GM23338 (cell line): ENCODE results near the gene TCF7L1. TPM values are rescaled to one million over a fixed set of nuclear protein-coding genes. Genes with fewer than 3 reads are reported as not detected.

Experiments used
- ATAC-seq: fragments of 200-7000 bp; cut with Tn5 transposase; 3 replicates; pipeline ENCODE4 v1.9.1; 2020
- DNase-seq: peaks from one replicate; pipeline ENCODE4 v3.0.0-alpha.2; 2015; ENCODE audit warnings: low spot score
- H2AFZ ChIP-seq: fragments of 200-600 bp; sonication (generic); 2 replicates; pipeline ENCODE4 v1.8.0; 2016; ENCODE audit warnings: antibody characterized with exemption, mild to moderate bottlenecking, moderate library complexity
- H3F3A ChIP-seq: fragments of 200-600 bp; sonication (generic); replicated peaks from 2 replicates; pipeline ENCODE4 v1.8.0; 2017; ENCODE audit warnings: antibody characterized with exemption, mixed run types, low read depth
- H3K27ac ChIP-seq: fragments of 200-600 bp; sonication (generic); 2 replicates; pipeline ENCODE4 v1.6.1; 2016; ENCODE audit warnings: low read depth
- H3K27me3 ChIP-seq: fragments of 200-600 bp; sonication (generic); 2 replicates; pipeline ENCODE4 v1.8.0; 2016; ENCODE audit warnings: mild to moderate bottlenecking, mixed run types, moderate library complexity; ENCODE audit not compliant: insufficient read depth
- H3K36me3 ChIP-seq: fragments of 200-600 bp; sonication (generic); 2 replicates; pipeline ENCODE4 v1.8.0; 2016; ENCODE audit warnings: mild to moderate bottlenecking; ENCODE audit not compliant: insufficient read depth
- H3K4me1 ChIP-seq: fragments of 200-600 bp; sonication (generic); 2 replicates; pipeline ENCODE4 v1.8.0; 2016; ENCODE audit warnings: mild to moderate bottlenecking, moderate library complexity; ENCODE audit not compliant: insufficient read depth
- H3K4me2 ChIP-seq: fragments of 200-600 bp; sonication (generic); 2 replicates; pipeline ENCODE4 v1.7.1; 2017; ENCODE audit warnings: mixed run types
- H3K4me3 ChIP-seq: fragments of 200-600 bp; sonication (generic); 2 replicates; pipeline ENCODE4 v1.6.1; 2016; ENCODE audit warnings: mixed run types
- H3K79me2 ChIP-seq: fragments of 200-600 bp; sonication (generic); replicated peaks from 2 replicates; pipeline ENCODE4 v1.8.0; 2017; ENCODE audit warnings: mild to moderate bottlenecking; ENCODE audit not compliant: insufficient read depth
- H3K9me2 ChIP-seq: fragments of 200-600 bp; sonication (generic); 2 replicates; pipeline ENCODE4 v1.8.0; 2017; ENCODE audit not compliant: insufficient read depth
- H4K20me1 ChIP-seq: fragments of 200-600 bp; sonication (generic); replicated peaks from 2 replicates; pipeline ENCODE4 v1.8.0; 2017; ENCODE audit warnings: mild to moderate bottlenecking; ENCODE audit not compliant: insufficient read depth
- H3K27ac Mint-ChIP-seq: 2 replicates; pipeline ENCODE4 v1.8.0; 2020; ENCODE audit warnings: inconsistent platforms, mild to moderate bottlenecking, moderate library complexity, mixed read lengths
- H3K27me3 Mint-ChIP-seq: 3 replicates; pipeline ENCODE4 v1.8.0; 2022; ENCODE audit warnings: low read depth, mild to moderate bottlenecking, moderate library complexity, mixed read lengths, inconsistent platforms; ENCODE audit not compliant: insufficient read depth, poor library complexity
- H3K36me3 Mint-ChIP-seq: 3 replicates; pipeline ENCODE4 v1.8.0; 2021; ENCODE audit warnings: low read depth, mild to moderate bottlenecking, inconsistent platforms, moderate library complexity, mixed read lengths
- H3K4me1 Mint-ChIP-seq: 3 replicates; pipeline ENCODE4 v1.8.0; 2020; ENCODE audit warnings: mild to moderate bottlenecking, inconsistent platforms, mixed read lengths
- H3K4me3 Mint-ChIP-seq: 3 replicates; pipeline ENCODE4 v1.8.0; 2021; ENCODE audit warnings: moderate library complexity, mild to moderate bottlenecking, inconsistent platforms, mixed read lengths
- H3K9me3 Mint-ChIP-seq: 3 replicates; pipeline ENCODE4 v1.8.0; 2020; ENCODE audit warnings: moderate library complexity, mild to moderate bottlenecking, inconsistent platforms, mixed read lengths
- CREB1 ChIP-seq: fragments of 250-450 bp; sonication (Bioruptor Pico); IDR thresholded peaks from 2 replicates; pipeline ENCODE4 v1.5.0; 2020; ENCODE audit warnings: low read depth, mild to moderate bottlenecking, moderate library complexity
- EZH2 ChIP-seq: fragments of 200-600 bp; sonication (generic); IDR thresholded peaks from one replicate; pipeline ENCODE4 v1.8.0; 2017; ENCODE audit warnings: antibody characterized with exemption, mild to moderate bottlenecking, low read depth; ENCODE audit not compliant: unreplicated experiment
- EZH2phosphoT487 ChIP-seq: fragments of 200-600 bp; sonication (generic); IDR thresholded peaks from one replicate; pipeline ENCODE4 v1.8.1; 2018; ENCODE audit warnings: antibody characterized with exemption; ENCODE audit not compliant: unreplicated experiment
- JUNB ChIP-seq: IDR thresholded peaks from one replicate; pipeline ENCODE4 v1.6.1; 2016; ENCODE audit warnings: antibody characterized with exemption; ENCODE audit not compliant: unreplicated experiment
- NANOG ChIP-seq: IDR thresholded peaks from 2 replicates; pipeline ENCODE4 v1.6.1; 2016; ENCODE audit warnings: antibody characterized with exemption, borderline replicate concordance
- POLR2AphosphoS5 ChIP-seq: IDR thresholded peaks from 2 replicates; pipeline ENCODE4 v1.6.1; 2016; ENCODE audit warnings: antibody characterized with exemption, low read depth
- STAT1 ChIP-seq: IDR thresholded peaks from one replicate; pipeline ENCODE4 v1.6.1; 2016; ENCODE audit warnings: antibody characterized with exemption; ENCODE audit not compliant: unreplicated experiment
- ZNF114 ChIP-seq: fragments of 250-450 bp; sonication (Bioruptor Pico); IDR thresholded peaks from 2 replicates; pipeline ENCODE4 v1.5.0; 2020; ENCODE audit warnings: mild to moderate bottlenecking, moderate library complexity
- ZNF331 ChIP-seq: fragments of 250-450 bp; sonication (Bioruptor Pico); IDR thresholded peaks from 2 replicates; pipeline ENCODE4 v1.5.0; 2020; ENCODE audit warnings: low read depth, mild to moderate bottlenecking, moderate library complexity
- ZNF462 ChIP-seq: fragments of 250-450 bp; sonication (Bioruptor Pico); IDR thresholded peaks from 2 replicates; pipeline ENCODE4 v1.5.0; 2020; ENCODE audit warnings: mild to moderate bottlenecking, moderate library complexity
- polyA plus RNA-seq: library from polyadenylated mRNA; unstranded; fragments of >200 nt; fragmentation: Nextera tagmentation; extraction: Ambion mirVana; gene quantifications from 2 replicates; pipeline ENCODE4 v1.2.1, GENCODE V29; 2016
- total RNA-seq: library from RNA; depleted of rRNA; stranded (reverse); fragments of >200 nt; shearing (Covaris generic); gene quantifications from 2 replicates; pipeline ENCODE4 v1.2.3, GENCODE V29; 2014
- TF ChIP-seq, protein P1 (sequence below): IDR thresholded peaks from one replicate; pipeline ENCODE4 v1.6.1; 2018; ENCODE audit warnings: antibody characterized with exemption; ENCODE audit not compliant: unreplicated experiment
- TF ChIP-seq, protein P2 (sequence below): IDR thresholded peaks from 2 replicates; pipeline ENCODE4 v1.6.1; 2016; ENCODE audit warnings: antibody characterized with exemption
- TF ChIP-seq, protein P3 (sequence below), 2 experiments: fragments of 200-600 bp in 1 of 2; sonication (generic) in 1 of 2; conservative IDR thresholded peaks; 2 replicates each; pipeline versions ENCODE4 v1.5.1 to v1.6.1; 2016 to 2017; ENCODE audit warnings: antibody characterized with exemption in 2 of 2, low read depth in 2 of 2, mild to moderate bottlenecking in 2 of 2, moderate library complexity in 1 of 2

Gene TCF7L1
- total and polyA plus RNA-seq, 2 experiments from 2014 or later, result 47.3 to 101 TPM

- Histone ChIP-seq H3K4me1 (peaks cover 3% of the 10 kb centered on the region; the same call in 1 of the 2 replicates), H3K9me2 (no peaks in the 10 kb centered on the region), H3K79me2 (peaks cover 100% of the 10 kb centered on the region), H2AFZ (no peak overlapping the region), H3K4me2 (no peak overlapping the region), H3F3A (peaks cover 5% of the 10 kb centered on the region; the same call in 1 of the 2 replicates), H4K20me1 (peaks cover 74% of the 10 kb centered on the region), H3K27me3 (no peaks in the 10 kb centered on the region), H3K4me3 (no peak overlapping the region), H3K36me3 (no peaks in the 10 kb centered on the region), H3K27ac (no peak overlapping the region)
- ATAC-seq (no peak), DNase-seq (no peak)
- Mint-ChIP-seq H3K9me3 (no peaks in the 10 kb centered on the region; the same call in 2 of the 3 replicates), H3K4me3 (no peak overlapping the region), H3K36me3 (peaks cover 9% of the 10 kb centered on the region), H3K27me3 (peaks cover 4% of the 10 kb centered on the region), H3K27ac (no peak overlapping the region), H3K4me1 (peaks cover 21% of the 10 kb centered on the region)
- TF ChIP-seq EZH2phosphoT487 (no peak), STAT1 (no peak), ZNF331 (CRISPR knock-in tag) (no peak), JUNB (no peak), ZNF114 (CRISPR knock-in tag) (no peak), ZNF462 (CRISPR knock-in tag) (no peak), NANOG (no peak), POLR2AphosphoS5 (no peak), EZH2 (no peak), CREB1 (CRISPR knock-in tag) (no peak)
- TF ChIP-seq, protein P1, sequence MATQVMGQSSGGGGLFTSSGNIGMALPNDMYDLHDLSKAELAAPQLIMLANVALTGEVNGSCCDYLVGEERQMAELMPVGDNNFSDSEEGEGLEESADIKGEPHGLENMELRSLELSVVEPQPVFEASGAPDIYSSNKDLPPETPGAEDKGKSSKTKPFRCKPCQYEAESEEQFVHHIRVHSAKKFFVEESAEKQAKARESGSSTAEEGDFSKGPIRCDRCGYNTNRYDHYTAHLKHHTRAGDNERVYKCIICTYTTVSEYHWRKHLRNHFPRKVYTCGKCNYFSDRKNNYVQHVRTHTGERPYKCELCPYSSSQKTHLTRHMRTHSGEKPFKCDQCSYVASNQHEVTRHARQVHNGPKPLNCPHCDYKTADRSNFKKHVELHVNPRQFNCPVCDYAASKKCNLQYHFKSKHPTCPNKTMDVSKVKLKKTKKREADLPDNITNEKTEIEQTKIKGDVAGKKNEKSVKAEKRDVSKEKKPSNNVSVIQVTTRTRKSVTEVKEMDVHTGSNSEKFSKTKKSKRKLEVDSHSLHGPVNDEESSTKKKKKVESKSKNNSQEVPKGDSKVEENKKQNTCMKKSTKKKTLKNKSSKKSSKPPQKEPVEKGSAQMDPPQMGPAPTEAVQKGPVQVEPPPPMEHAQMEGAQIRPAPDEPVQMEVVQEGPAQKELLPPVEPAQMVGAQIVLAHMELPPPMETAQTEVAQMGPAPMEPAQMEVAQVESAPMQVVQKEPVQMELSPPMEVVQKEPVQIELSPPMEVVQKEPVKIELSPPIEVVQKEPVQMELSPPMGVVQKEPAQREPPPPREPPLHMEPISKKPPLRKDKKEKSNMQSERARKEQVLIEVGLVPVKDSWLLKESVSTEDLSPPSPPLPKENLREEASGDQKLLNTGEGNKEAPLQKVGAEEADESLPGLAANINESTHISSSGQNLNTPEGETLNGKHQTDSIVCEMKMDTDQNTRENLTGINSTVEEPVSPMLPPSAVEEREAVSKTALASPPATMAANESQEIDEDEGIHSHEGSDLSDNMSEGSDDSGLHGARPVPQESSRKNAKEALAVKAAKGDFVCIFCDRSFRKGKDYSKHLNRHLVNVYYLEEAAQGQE, result no peak
- TF ChIP-seq, protein P2, sequence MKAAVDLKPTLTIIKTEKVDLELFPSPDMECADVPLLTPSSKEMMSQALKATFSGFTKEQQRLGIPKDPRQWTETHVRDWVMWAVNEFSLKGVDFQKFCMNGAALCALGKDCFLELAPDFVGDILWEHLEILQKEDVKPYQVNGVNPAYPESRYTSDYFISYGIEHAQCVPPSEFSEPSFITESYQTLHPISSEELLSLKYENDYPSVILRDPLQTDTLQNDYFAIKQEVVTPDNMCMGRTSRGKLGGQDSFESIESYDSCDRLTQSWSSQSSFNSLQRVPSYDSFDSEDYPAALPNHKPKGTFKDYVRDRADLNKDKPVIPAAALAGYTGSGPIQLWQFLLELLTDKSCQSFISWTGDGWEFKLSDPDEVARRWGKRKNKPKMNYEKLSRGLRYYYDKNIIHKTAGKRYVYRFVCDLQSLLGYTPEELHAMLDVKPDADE, result no peak
- TF ChIP-seq, protein P3, sequence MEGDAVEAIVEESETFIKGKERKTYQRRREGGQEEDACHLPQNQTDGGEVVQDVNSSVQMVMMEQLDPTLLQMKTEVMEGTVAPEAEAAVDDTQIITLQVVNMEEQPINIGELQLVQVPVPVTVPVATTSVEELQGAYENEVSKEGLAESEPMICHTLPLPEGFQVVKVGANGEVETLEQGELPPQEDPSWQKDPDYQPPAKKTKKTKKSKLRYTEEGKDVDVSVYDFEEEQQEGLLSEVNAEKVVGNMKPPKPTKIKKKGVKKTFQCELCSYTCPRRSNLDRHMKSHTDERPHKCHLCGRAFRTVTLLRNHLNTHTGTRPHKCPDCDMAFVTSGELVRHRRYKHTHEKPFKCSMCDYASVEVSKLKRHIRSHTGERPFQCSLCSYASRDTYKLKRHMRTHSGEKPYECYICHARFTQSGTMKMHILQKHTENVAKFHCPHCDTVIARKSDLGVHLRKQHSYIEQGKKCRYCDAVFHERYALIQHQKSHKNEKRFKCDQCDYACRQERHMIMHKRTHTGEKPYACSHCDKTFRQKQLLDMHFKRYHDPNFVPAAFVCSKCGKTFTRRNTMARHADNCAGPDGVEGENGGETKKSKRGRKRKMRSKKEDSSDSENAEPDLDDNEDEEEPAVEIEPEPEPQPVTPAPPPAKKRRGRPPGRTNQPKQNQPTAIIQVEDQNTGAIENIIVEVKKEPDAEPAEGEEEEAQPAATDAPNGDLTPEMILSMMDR (conservative IDR thresholded peaks at IDR 0.05; ENCODE audit: low read depth in 2 of 2), result no peak
Observed at GRCh38 chr2:85199698-85200097, 66.5 kb downstream of the TCF7L1 start.
